A673 (cell line): Measurements from ENCODE around the gene FYCO1. TPM values are rescaled to one million over a fixed set of nuclear protein-coding genes. Genes with fewer than 3 reads are reported as not detected.

Experiments
- BruUV-seq: library from RNA; stranded (reverse); fragments of 400-500 nt; replicated peaks from 2 replicates; lab custom pipeline; 2021; lab: Mats Ljungman, UMichigan
- CTCF ChIA-PET: fragments of 300-600 bp; sonication (Branson Sonifier 250); formaldehyde crosslinking; loops from one replicate; lab custom pipeline; 2022; ENCODE audit warnings: antibody characterized with exemption; lab: Charles Lee
- POLR2A ChIA-PET: fragments of 300-600 bp; sonication (Branson Sonifier 250); formaldehyde crosslinking; loops from one replicate; lab custom pipeline; 2022; ENCODE audit warnings: antibody characterized with exemption; ENCODE audit not compliant: low non-redundant PET; lab: Charles Lee
- DNase-seq: peaks from one replicate; pipeline ENCODE4 v3.0.0-alpha.2; 2015; ENCODE audit warnings: low spot score
- H3K27ac ChIP-seq: fragments of 200-600 bp; sonication (generic); 2 replicates; pipeline ENCODE4 v1.5.1; 2016; ENCODE audit warnings: mixed run types, low read depth, mild to moderate bottlenecking, mixed read lengths, antibody characterized with exemption, low read length; ENCODE audit not compliant: poor library complexity, severe bottlenecking
- H3K27me3 ChIP-seq: fragments of 200-600 bp; sonication (generic); replicated peaks from 2 replicates; pipeline ENCODE4 v1.6.1; 2017; ENCODE audit warnings: mixed run types, low read depth, mild to moderate bottlenecking, mixed read lengths, antibody characterized with exemption, low read length; ENCODE audit not compliant: insufficient read depth, poor library complexity
- H3K36me3 ChIP-seq: fragments of 200-600 bp; sonication (generic); 2 replicates; pipeline ENCODE4 v1.6.1; 2016; ENCODE audit warnings: mixed run types, mild to moderate bottlenecking, mixed read lengths, antibody characterized with exemption, low read length; ENCODE audit not compliant: insufficient read depth, poor library complexity, severe bottlenecking
- H3K4me1 ChIP-seq: fragments of 200-600 bp; sonication (generic); 2 replicates; pipeline ENCODE4 v1.6.1; 2017; ENCODE audit warnings: mixed run types, mild to moderate bottlenecking, mixed read lengths, antibody characterized with exemption, low read length; ENCODE audit not compliant: insufficient read depth, poor library complexity, severe bottlenecking
- H3K4me3 ChIP-seq: fragments of 200-600 bp; sonication (generic); 2 replicates; pipeline ENCODE4 v1.5.1; 2016; ENCODE audit warnings: low read depth, mixed run types, mild to moderate bottlenecking, mixed read lengths, low read length; ENCODE audit not compliant: poor library complexity, severe bottlenecking
- H3K9me3 ChIP-seq: fragments of 200-600 bp; sonication (generic); 2 replicates; pipeline ENCODE4 v1.6.1; 2016; ENCODE audit warnings: mixed run types, low read depth, mild to moderate bottlenecking, mixed read lengths, antibody characterized with exemption, low read length; ENCODE audit not compliant: poor library complexity, severe bottlenecking
- EZH2 ChIP-seq: fragments of 200-600 bp; sonication (generic); IDR thresholded peaks from 2 replicates; pipeline ENCODE4 v1.6.1; 2017; ENCODE audit warnings: borderline replicate concordance, low read depth, mild to moderate bottlenecking, mixed read lengths, antibody characterized with exemption, low read length; ENCODE audit not compliant: poor library complexity, severe bottlenecking
- intact Hi-C: fragments of 100-400 bp; cut with micrococcal nuclease; formaldehyde crosslinking; loops from one replicate; pipeline ENCODE4 v1.10.0; 2022; ENCODE audit not compliant: unreplicated experiment
- total RNA-seq: library from RNA; stranded (reverse); gene quantifications from 2 replicates; pipeline ENCODE4 v1.2.3, GENCODE V29; 2021
- TF ChIP-seq, protein P1 (sequence below): fragments of 300-800, 200-600 bp; sonication (generic); conservative IDR thresholded peaks from 2 replicates; pipeline ENCODE4 v1.5.1; 2017; ENCODE audit warnings: low read depth, mild to moderate bottlenecking, antibody characterized with exemption, low read length, moderate library complexity, mixed read lengths

Gene FYCO1
- total RNA-seq, 1 experiment from 2014 or later, result 7.4 TPM

DNA sequence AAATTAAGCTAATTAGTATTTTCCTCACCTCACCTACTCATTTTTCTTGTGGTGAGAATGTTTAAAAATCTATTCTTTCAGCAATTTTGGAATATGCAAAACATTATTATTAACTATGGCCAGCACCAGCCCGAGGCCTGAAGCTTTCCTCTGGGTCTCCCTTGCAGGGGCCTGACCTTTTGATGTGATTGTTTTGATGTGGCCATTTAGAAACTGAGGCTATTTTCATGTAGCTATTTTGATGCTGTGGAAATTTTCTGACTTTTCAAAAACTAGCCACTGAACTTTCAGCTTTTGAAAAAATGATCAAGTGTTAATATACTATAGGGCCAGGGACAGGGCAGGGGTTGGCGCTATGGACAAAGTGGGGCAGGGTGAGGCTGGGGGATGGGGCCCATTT lies 117.5 kb downstream of the FYCO1 start:
- H3K4me1 ChIP-seq, result no peaks in the 10 kb centered on the region
- BruUV-seq, result no TSS peak
- no peak for DNase-seq
- H3K36me3 ChIP-seq, result no peaks in the 10 kb centered on the region
- TF ChIP-seq, protein P1, sequence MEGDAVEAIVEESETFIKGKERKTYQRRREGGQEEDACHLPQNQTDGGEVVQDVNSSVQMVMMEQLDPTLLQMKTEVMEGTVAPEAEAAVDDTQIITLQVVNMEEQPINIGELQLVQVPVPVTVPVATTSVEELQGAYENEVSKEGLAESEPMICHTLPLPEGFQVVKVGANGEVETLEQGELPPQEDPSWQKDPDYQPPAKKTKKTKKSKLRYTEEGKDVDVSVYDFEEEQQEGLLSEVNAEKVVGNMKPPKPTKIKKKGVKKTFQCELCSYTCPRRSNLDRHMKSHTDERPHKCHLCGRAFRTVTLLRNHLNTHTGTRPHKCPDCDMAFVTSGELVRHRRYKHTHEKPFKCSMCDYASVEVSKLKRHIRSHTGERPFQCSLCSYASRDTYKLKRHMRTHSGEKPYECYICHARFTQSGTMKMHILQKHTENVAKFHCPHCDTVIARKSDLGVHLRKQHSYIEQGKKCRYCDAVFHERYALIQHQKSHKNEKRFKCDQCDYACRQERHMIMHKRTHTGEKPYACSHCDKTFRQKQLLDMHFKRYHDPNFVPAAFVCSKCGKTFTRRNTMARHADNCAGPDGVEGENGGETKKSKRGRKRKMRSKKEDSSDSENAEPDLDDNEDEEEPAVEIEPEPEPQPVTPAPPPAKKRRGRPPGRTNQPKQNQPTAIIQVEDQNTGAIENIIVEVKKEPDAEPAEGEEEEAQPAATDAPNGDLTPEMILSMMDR, result no peak
- TF ChIP-seq EZH2, result no peak
- H3K4me3 ChIP-seq, result no peak overlapping the region
- POLR2A ChIA-PET, result no interaction called here
- H3K27me3 ChIP-seq, result no peaks in the 10 kb centered on the region
- intact Hi-C loops, result no loop called here
- CTCF ChIA-PET, result interaction anchor here (0.5 kb wide), 1 partner anchor 52 kb away, joined by 5 read pairs; no protein-coding TSS in a partner anchor
- H3K9me3 ChIP-seq, result no peaks in the 10 kb centered on the region
- H3K27ac ChIP-seq, result no peak overlapping the region

GRCh38 chr3:45874677-45875346 lies 120.8 kb downstream of the FYCO1 start:
- Histone ChIP-seq H3K36me3 (no peaks in the 10 kb centered on the region), H3K4me1 (no peaks in the 10 kb centered on the region), H3K27me3 (no peaks in the 10 kb centered on the region), H3K9me3 (no peaks in the 10 kb centered on the region), H3K4me3 (no peak overlapping the region), H3K27ac (no peak overlapping the region)
- POLR2A ChIA-PET, result no interaction called here
- DNase-seq, result no peak
- no TSS peak for BruUV-seq
- CTCF ChIA-PET, result no interaction called here
- TF ChIP-seq, protein P1, result no peak
- TF ChIP-seq EZH2, result no peak
- intact Hi-C loops, result no loop called here

GRCh38 chr3:45873638-45874037 lies 122.0 kb downstream of the FYCO1 start:
- no peaks in the 10 kb centered on the region for H3K36me3 ChIP-seq
- no peaks in the 10 kb centered on the region for H3K27me3 ChIP-seq
- H3K4me1 ChIP-seq, result no peaks in the 10 kb centered on the region
- BruUV-seq, result no TSS peak
- TF ChIP-seq, protein P1, result no peak
- no peak overlapping the region for H3K4me3 ChIP-seq
- intact Hi-C loops, result no loop called here
- no peak for DNase-seq
- ChIA-PET CTCF (no interaction called here), POLR2A (no interaction called here)
- H3K9me3 ChIP-seq, result no peaks in the 10 kb centered on the region
- H3K27ac ChIP-seq, result no peak overlapping the region
